Neural cell (in vitro differentiated cells): ENCODE measurements around the gene ANKRD33B. TPM values are rescaled to one million over a fixed set of nuclear protein-coding genes. Genes with fewer than 3 reads are reported as not detected.

Source experiments
- H2AFZ ChIP-seq: fragments of 200-600, 300-800 bp; sonication (generic), shearing (Covaris generic); 2 replicates; pipeline ENCODE4 v1.6.0; 2014; ENCODE audit warnings: low read depth, mild to moderate bottlenecking, antibody characterized with exemption, low read length, moderate library complexity
- H3F3A ChIP-seq: fragments of 200-600 bp; shearing (Covaris generic); 2 replicates; pipeline ENCODE4 v1.6.1; 2016; ENCODE audit warnings: mild to moderate bottlenecking, moderate library complexity, mixed read lengths, antibody characterized with exemption, low read length; ENCODE audit not compliant: insufficient read depth, poor library complexity, severe bottlenecking
- H3K27ac ChIP-seq: fragments of 200-600, 300-800 bp; sonication (generic), shearing (Covaris generic); 2 replicates; pipeline ENCODE4 v1.5.1; 2014; ENCODE audit warnings: mild to moderate bottlenecking, low read length, moderate library complexity
- H3K27me3 ChIP-seq: fragments of 300-800, 200-600 bp; sonication (generic), shearing (Covaris generic); 2 replicates; pipeline ENCODE4 v1.6.0; 2014; ENCODE audit warnings: mild to moderate bottlenecking, low read depth, low read length, moderate library complexity; ENCODE audit not compliant: insufficient read depth
- H3K36me3 ChIP-seq: fragments of 300-800, 200-600 bp; sonication (generic), shearing (Covaris generic); 2 replicates; pipeline ENCODE4 v1.5.1; 2014; ENCODE audit warnings: mild to moderate bottlenecking, antibody characterized with exemption, low read length, moderate library complexity; ENCODE audit not compliant: insufficient read depth
- H3K4me2 ChIP-seq: fragments of 300-800, 200-600 bp; sonication (generic), shearing (Covaris generic); 2 replicates; pipeline ENCODE4 v1.6.0; 2014; ENCODE audit warnings: mild to moderate bottlenecking, low read length
- H3K4me3 ChIP-seq: fragments of 300-800, 200-600 bp; sonication (generic), shearing (Covaris generic); 2 replicates; pipeline ENCODE4 v1.5.1; 2014; ENCODE audit warnings: mild to moderate bottlenecking, low read length, moderate library complexity
- H3K79me2 ChIP-seq: fragments of 200-600 bp; shearing (Covaris generic); replicated peaks from 2 replicates; pipeline ENCODE4 v1.6.0; 2014; ENCODE audit warnings: mild to moderate bottlenecking, low read length, moderate library complexity; ENCODE audit not compliant: insufficient read depth
- H3K9ac ChIP-seq: fragments of 300-800, 200-600 bp; sonication (generic), shearing (Covaris generic); 2 replicates; pipeline ENCODE4 v1.6.1; 2016; ENCODE audit warnings: mild to moderate bottlenecking, low read length, mixed read lengths
- H3K9me2 ChIP-seq: fragments of 200-600 bp; shearing (Covaris generic); 2 replicates; pipeline ENCODE4 v1.6.1; 2016; ENCODE audit warnings: mild to moderate bottlenecking, low read length, mixed read lengths; ENCODE audit not compliant: insufficient read depth
- H3K9me3 ChIP-seq: fragments of 200-600, 300-800 bp; sonication (generic), shearing (Covaris generic); 2 replicates; pipeline ENCODE4 v1.6.1; 2016; ENCODE audit warnings: mild to moderate bottlenecking, mixed run types, low read length, moderate library complexity, mixed read lengths
- H4K20me1 ChIP-seq: fragments of 200-600 bp; shearing (Covaris generic); 2 replicates; pipeline ENCODE4 v1.6.1; 2016; ENCODE audit warnings: mild to moderate bottlenecking, mixed run types; ENCODE audit not compliant: insufficient read depth
- EP300 ChIP-seq: fragments of 450-650 bp; conservative IDR thresholded peaks from 2 replicates; pipeline ENCODE4 v1.6.1; 2014; ENCODE audit warnings: antibody characterized with exemption, mild to moderate bottlenecking, moderate library complexity; ENCODE audit not compliant: poor library complexity, severe bottlenecking
- EZH2 ChIP-seq: fragments of 200-600, 300-800 bp; shearing (Covaris generic), sonication (generic); IDR thresholded peaks from 2 replicates; pipeline ENCODE4 v1.6.1; 2014; ENCODE audit warnings: antibody characterized with exemption, low read length, borderline replicate concordance, mild to moderate bottlenecking; ENCODE audit not compliant: insufficient read depth, poor library complexity, severe bottlenecking
- MXI1 ChIP-seq: fragments of 450-650 bp; conservative IDR thresholded peaks from 2 replicates; pipeline ENCODE4 v1.6.1; 2014; ENCODE audit warnings: antibody characterized with exemption, mild to moderate bottlenecking; ENCODE audit not compliant: poor library complexity, severe bottlenecking
- POLR2AphosphoS5 ChIP-seq: IDR thresholded peaks from 2 replicates; pipeline ENCODE4 v1.6.1; 2012
- RAD21 ChIP-seq: fragments of 450-650 bp; conservative IDR thresholded peaks from 2 replicates; pipeline ENCODE4 v1.6.1; 2014; ENCODE audit warnings: antibody characterized with exemption, mild to moderate bottlenecking, moderate library complexity
- REST ChIP-seq: IDR thresholded peaks from 2 replicates; pipeline ENCODE4 v1.6.1; 2012; ENCODE audit warnings: borderline replicate concordance
- SMC3 ChIP-seq: fragments of 450-650 bp; conservative IDR thresholded peaks from 2 replicates; pipeline ENCODE4 v1.6.1; 2014; ENCODE audit warnings: antibody characterized with exemption, mild to moderate bottlenecking, moderate library complexity; ENCODE audit not compliant: poor library complexity
- TAF1 ChIP-seq: IDR thresholded peaks from 2 replicates; pipeline ENCODE4 v1.6.1; 2012; ENCODE audit warnings: low read depth
- polyA plus RNA-seq: library from polyadenylated mRNA; depleted of rRNA; stranded (reverse); fragments of >200 nt; gene quantifications from 2 replicates; pipeline ENCODE4 v1.2.3, GENCODE V29; 2014
- TF ChIP-seq, protein P1 (sequence below): fragments of 450-650 bp; IDR thresholded peaks from 2 replicates; pipeline ENCODE4 v1.5.1; 2014; ENCODE audit warnings: antibody characterized with exemption, mild to moderate bottlenecking, moderate library complexity; ENCODE audit not compliant: poor library complexity, severe bottlenecking

The ANKRD33B gene
- polyA plus RNA-seq, 1 donor from 2014 or later, result not detected

DNA sequence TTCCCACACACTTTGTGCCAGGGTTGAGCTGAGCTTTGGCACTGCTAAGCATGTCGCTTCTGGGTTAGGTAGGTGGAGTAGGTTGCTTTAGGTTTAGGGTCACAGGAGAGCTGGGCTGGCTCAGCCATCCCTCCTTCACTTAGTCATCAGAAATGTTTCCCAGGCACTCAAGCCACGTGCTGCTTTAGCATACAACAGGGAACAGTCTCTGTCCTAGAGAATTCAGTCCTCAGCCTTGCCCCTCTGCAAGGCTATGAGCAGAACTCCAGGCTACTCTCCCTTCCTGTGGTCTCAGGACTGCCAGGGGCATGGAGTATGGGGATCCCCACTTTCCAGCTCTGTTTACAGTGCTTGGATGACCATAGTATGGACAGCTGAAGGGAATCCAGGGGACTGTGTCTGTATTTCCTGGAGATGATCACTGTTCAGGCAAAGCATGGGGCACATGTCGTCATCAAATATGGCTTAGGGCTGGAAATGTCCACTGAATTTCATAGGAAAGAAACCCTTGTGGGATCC, 7.5 kb upstream of the ANKRD33B start (continued):
- TF ChIP-seq, protein P1, sequence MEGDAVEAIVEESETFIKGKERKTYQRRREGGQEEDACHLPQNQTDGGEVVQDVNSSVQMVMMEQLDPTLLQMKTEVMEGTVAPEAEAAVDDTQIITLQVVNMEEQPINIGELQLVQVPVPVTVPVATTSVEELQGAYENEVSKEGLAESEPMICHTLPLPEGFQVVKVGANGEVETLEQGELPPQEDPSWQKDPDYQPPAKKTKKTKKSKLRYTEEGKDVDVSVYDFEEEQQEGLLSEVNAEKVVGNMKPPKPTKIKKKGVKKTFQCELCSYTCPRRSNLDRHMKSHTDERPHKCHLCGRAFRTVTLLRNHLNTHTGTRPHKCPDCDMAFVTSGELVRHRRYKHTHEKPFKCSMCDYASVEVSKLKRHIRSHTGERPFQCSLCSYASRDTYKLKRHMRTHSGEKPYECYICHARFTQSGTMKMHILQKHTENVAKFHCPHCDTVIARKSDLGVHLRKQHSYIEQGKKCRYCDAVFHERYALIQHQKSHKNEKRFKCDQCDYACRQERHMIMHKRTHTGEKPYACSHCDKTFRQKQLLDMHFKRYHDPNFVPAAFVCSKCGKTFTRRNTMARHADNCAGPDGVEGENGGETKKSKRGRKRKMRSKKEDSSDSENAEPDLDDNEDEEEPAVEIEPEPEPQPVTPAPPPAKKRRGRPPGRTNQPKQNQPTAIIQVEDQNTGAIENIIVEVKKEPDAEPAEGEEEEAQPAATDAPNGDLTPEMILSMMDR, result no peak
- TF ChIP-seq SMC3, result no peak

- Histone ChIP-seq H3K79me2 (no peaks in the 10 kb centered on the region), H3K9me3 (no peaks in the 10 kb centered on the region), H4K20me1 (no peaks in the 10 kb centered on the region), H3K9ac (no peak overlapping the region), H3K27me3 (peaks cover 7% of the 10 kb centered on the region), H3K4me2 (no peak overlapping the region), H3K4me3 (no peak overlapping the region), H3K9me2 (no peaks in the 10 kb centered on the region), H3F3A (no peaks in the 10 kb centered on the region), H2AFZ (no peak overlapping the region), H3K36me3 (no peaks in the 10 kb centered on the region), H3K27ac (no peak overlapping the region)
- TF ChIP-seq REST (no peak), POLR2AphosphoS5 (no peak), EZH2 (no peak), EP300 (no peak), TAF1 (no peak), MXI1 (no peak), RAD21 (no peak), SMC3 (no peak)
- TF ChIP-seq, protein P1, result no peak
Measured at GRCh38 chr5:10556893-10557746, 6.8 kb upstream of the ANKRD33B start.
